KMS-11 (cell line): ENCODE data around the gene SLC13A3.

ENCODE experiments used
- H2AFZ ChIP-seq: fragments of 200-600 bp; sonication (generic); 2 replicates; pipeline ENCODE4 v1.6.1; 2016; ENCODE audit warnings: antibody characterized with exemption, mixed run types, low read depth
- H3K27ac ChIP-seq: fragments of 200-600 bp; sonication (generic); 2 replicates; pipeline ENCODE4 v1.6.1; 2016; ENCODE audit warnings: mild to moderate bottlenecking, mixed run types
- H3K27me3 ChIP-seq: fragments of 200-600 bp; sonication (generic); 2 replicates; pipeline ENCODE4 v1.6.1; 2017; ENCODE audit warnings: mild to moderate bottlenecking, low read depth, mixed run types, moderate library complexity; ENCODE audit not compliant: insufficient read depth
- H3K36me3 ChIP-seq: fragments of 200-600 bp; sonication (generic); 2 replicates; pipeline ENCODE4 v1.6.1; 2017; ENCODE audit warnings: mild to moderate bottlenecking, mixed run types; ENCODE audit not compliant: insufficient read depth
- H3K4me1 ChIP-seq: fragments of 200-600 bp; sonication (generic); 2 replicates; pipeline ENCODE4 v1.6.1; 2016; ENCODE audit warnings: mild to moderate bottlenecking, low read depth, mixed run types; ENCODE audit not compliant: poor library complexity, severe bottlenecking
- H3K4me2 ChIP-seq: fragments of 200-600 bp; sonication (generic); 2 replicates; pipeline ENCODE4 v1.7.0; 2016; ENCODE audit warnings: mild to moderate bottlenecking, mixed run types
- H3K4me3 ChIP-seq: fragments of 200-600 bp; sonication (generic); IDR thresholded peaks from 2 replicates; pipeline ENCODE4 v1.6.1; 2017; ENCODE audit warnings: low read depth, low read length, mixed read lengths; ENCODE audit not compliant: insufficient read depth
- H3K79me2 ChIP-seq: fragments of 200-600 bp; sonication (generic); 2 replicates; pipeline ENCODE4 v1.6.1; 2016; ENCODE audit warnings: low read depth, mixed run types; ENCODE audit not compliant: insufficient read depth
- H3K9ac ChIP-seq: fragments of 200-600 bp; sonication (generic); 2 replicates; pipeline ENCODE4 v1.6.1; 2016; ENCODE audit warnings: mild to moderate bottlenecking, mixed run types
- H4K20me1 ChIP-seq: fragments of 200-600 bp; sonication (generic); 2 replicates; pipeline ENCODE4 v1.6.1; 2016; ENCODE audit warnings: mild to moderate bottlenecking, mixed run types; ENCODE audit not compliant: insufficient read depth
- CTCF ChIP-seq: fragments of 200-600 bp; sonication (generic); conservative IDR thresholded peaks from 2 replicates; pipeline ENCODE4 v1.6.1; 2017; ENCODE audit warnings: low read depth, mild to moderate bottlenecking, antibody characterized with exemption, low read length, moderate library complexity, mixed read lengths

SLC13A3 gene

GRCh38 chr20:46607849-46608497 lies 43.3 kb downstream of the SLC13A3 start:
- Histone ChIP-seq H2AFZ (no peak overlapping the region), H3K79me2 (no peaks in the 10 kb centered on the region)
- TF ChIP-seq CTCF = no peak

GRCh38 chr20:46607191-46607848 lies 43.9 kb downstream of the SLC13A3 start:
- no peak overlapping the region for H3K27ac ChIP-seq
- H3K4me2 ChIP-seq = no peak overlapping the region
- H3K4me1 ChIP-seq = no peaks in the 10 kb centered on the region
- no peaks in the 10 kb centered on the region for H3K27me3 ChIP-seq
- no peak overlapping the region for H2AFZ ChIP-seq
- H3K4me3 ChIP-seq = no peak overlapping the region
- no peak for TF ChIP-seq CTCF
- H4K20me1 ChIP-seq = no peaks in the 10 kb centered on the region
- no peaks in the 10 kb centered on the region for H3K79me2 ChIP-seq
- no peaks in the 10 kb centered on the region for H3K36me3 ChIP-seq
- H3K9ac ChIP-seq = no peak overlapping the region

More at GRCh38 chr20:46607849-46608497, 43.3 kb downstream of the SLC13A3 start:
- H3K4me2 ChIP-seq = no peak overlapping the region
- no peak overlapping the region for H3K27ac ChIP-seq
- H3K9ac ChIP-seq = no peak overlapping the region
- H3K27me3 ChIP-seq = no peaks in the 10 kb centered on the region
- H3K36me3 ChIP-seq = no peaks in the 10 kb centered on the region
- H3K4me3 ChIP-seq = no peak overlapping the region
- no peaks in the 10 kb centered on the region for H3K4me1 ChIP-seq
- no peaks in the 10 kb centered on the region for H4K20me1 ChIP-seq

- H3K4me3 ChIP-seq = no peak overlapping the region
Measured at GRCh38 chr20:46606817-46607190, 44.5 kb downstream of the SLC13A3 start.

GRCh38 chr20:46605978-46606816 lies 45.1 kb downstream of the SLC13A3 start:
- TF ChIP-seq CTCF = no peak
- no peaks in the 10 kb centered on the region for H3K27me3 ChIP-seq
- H3K27ac ChIP-seq = no peak overlapping the region
- no peak overlapping the region for H3K9ac ChIP-seq
- no peaks in the 10 kb centered on the region for H3K4me1 ChIP-seq
- no peaks in the 10 kb centered on the region for H3K36me3 ChIP-seq
- no peaks in the 10 kb centered on the region for H3K79me2 ChIP-seq
- no peak overlapping the region for H3K4me3 ChIP-seq
- H3K4me2 ChIP-seq = no peak overlapping the region
- no peaks in the 10 kb centered on the region for H4K20me1 ChIP-seq
- no peak overlapping the region for H2AFZ ChIP-seq

More at GRCh38 chr20:46606817-46607190, 44.5 kb downstream of the SLC13A3 start:
- Histone ChIP-seq H3K36me3 (no peaks in the 10 kb centered on the region), H3K4me1 (no peaks in the 10 kb centered on the region), H3K4me2 (no peak overlapping the region), H3K27ac (no peak overlapping the region), H2AFZ (no peak overlapping the region), H3K79me2 (no peaks in the 10 kb centered on the region), H3K9ac (no peak overlapping the region), H4K20me1 (no peaks in the 10 kb centered on the region), H3K27me3 (no peaks in the 10 kb centered on the region)
- TF ChIP-seq CTCF = no peak
